Colonic mucosa (tissue), 4 donors: ENCODE data around the gene IL2RG. TPM values are rescaled to one million over a fixed set of nuclear protein-coding genes. Genes with fewer than 3 reads are reported as not detected.

Experiments used
- DNase-seq: peaks from one replicate; pipeline ENCODE4 v3.0.0-alpha.2; 2020
- H3K27ac ChIP-seq: fragments of 200-600 bp; one replicate; pipeline ENCODE4 v1.8.0; 2021
- H3K27me3 ChIP-seq: fragments of 200-600 bp; one replicate; pipeline ENCODE4 v1.8.0; 2021
- H3K36me3 ChIP-seq: fragments of 200-600 bp; one replicate; pipeline ENCODE4 v1.8.0; 2021
- H3K4me1 ChIP-seq: fragments of 200-600 bp; one replicate; pipeline ENCODE4 v1.8.0; 2021; ENCODE audit warnings: mild to moderate bottlenecking
- H3K4me3 ChIP-seq: fragments of 200-600 bp; one replicate; pipeline ENCODE4 v1.8.0; 2021
- H3K9ac ChIP-seq, 2 donors: one replicate each; pipeline ENCODE4 v1.7.0; 2013; ENCODE audit warnings: control low read depth in 2 of 2, low read depth in 2 of 2, low read length in 2 of 2
- H3K9me3 ChIP-seq: fragments of 200-600 bp; one replicate; pipeline ENCODE4 v1.8.0; 2021
- CTCF ChIP-seq: fragments of 200-600 bp; IDR thresholded peaks from one replicate; pipeline ENCODE4 v1.8.0; 2022; ENCODE audit warnings: antibody characterized with exemption, mild to moderate bottlenecking
- intact Hi-C: fragments of 100-400 bp; cut with DNase I; formaldehyde crosslinking; loops from one replicate; pipeline ENCODE4 v1.14.1; 2022
- total RNA-seq, 2 donors: library from RNA; stranded (reverse); fragmentation: NEBNext Ultra II Directional in 1 of 2; extraction: Animal tissue kit (Norgen Biotek cat#: 25700) in 1 of 2; gene quantifications; one replicate each; pipeline ENCODE4 v1.2.1, GENCODE V29; 2021
- donor health status: healthy.
- donor health status: DM: no; HTN: no; CAD: no.
- donor health status: DM: no; HTN: no; CAD: no.

IL2RG gene
- total RNA-seq, 2 donors from 2014 or later = 46.0 to 61.0 TPM

DNA sequence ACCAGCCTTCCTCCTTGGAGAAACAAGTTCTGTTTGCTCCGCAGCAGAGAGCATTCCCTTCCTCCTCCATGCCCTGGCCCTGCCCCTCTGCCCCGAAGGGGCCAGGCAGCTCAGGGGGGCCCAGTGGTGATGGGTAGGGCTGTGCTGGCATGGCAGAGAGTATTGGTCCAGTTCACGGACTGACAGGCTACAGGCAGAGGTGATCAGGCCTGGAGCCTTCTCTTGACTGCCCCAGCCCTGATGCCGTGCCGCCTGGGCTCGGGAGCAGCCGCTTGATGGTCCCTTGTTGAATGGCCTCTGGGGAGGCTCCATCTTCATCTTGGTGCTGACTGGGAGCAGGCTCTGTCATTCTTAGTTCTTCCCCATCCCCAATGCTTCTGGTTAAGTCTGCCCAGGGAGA is 42.8 kb upstream of the IL2RG start:
- DNase-seq = no peak
- no peaks in the 10 kb centered on the region for H3K36me3 ChIP-seq
- intact Hi-C loops = no loop called here
- TF ChIP-seq CTCF = no peak
- no peak overlapping the region for H3K4me3 ChIP-seq
- H3K27me3 ChIP-seq = no peaks in the 10 kb centered on the region
- no peaks in the 10 kb centered on the region for H3K9me3 ChIP-seq
- no peak overlapping the region for H3K27ac ChIP-seq
- no peaks in the 10 kb centered on the region for H3K4me1 ChIP-seq
- no peak overlapping the region for H3K9ac ChIP-seq

DNA sequence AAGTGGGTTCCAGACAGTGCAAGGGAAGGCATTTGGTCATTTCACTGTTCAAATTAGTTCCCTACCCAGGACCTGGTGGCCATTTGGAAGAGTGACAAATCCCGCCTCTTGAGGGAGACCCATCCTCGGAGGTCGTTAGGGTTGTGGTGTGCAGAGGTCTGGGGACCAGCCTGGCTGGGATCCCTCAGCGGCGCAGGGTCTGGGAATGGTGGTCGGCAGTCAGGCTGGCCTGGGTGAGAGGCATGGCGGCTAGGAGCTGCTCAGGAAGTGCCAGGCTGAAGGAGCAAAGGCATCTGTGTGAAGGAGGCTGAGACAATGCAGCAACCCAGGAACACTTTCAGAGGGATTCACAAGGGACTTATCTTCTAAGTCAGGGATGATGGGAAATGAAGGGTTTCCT is 40.0 kb upstream of the IL2RG start:
- H3K4me1 ChIP-seq = no peaks in the 10 kb centered on the region
- no peaks in the 10 kb centered on the region for H3K36me3 ChIP-seq
- TF ChIP-seq CTCF = no peak
- no peaks in the 10 kb centered on the region for H3K9me3 ChIP-seq
- H3K4me3 ChIP-seq = no peak overlapping the region
- no peaks in the 10 kb centered on the region for H3K27me3 ChIP-seq
- no peak overlapping the region for H3K27ac ChIP-seq
- intact Hi-C loops = no loop called here
- DNase-seq = no peak
- H3K9ac ChIP-seq = no peak overlapping the region

DNA sequence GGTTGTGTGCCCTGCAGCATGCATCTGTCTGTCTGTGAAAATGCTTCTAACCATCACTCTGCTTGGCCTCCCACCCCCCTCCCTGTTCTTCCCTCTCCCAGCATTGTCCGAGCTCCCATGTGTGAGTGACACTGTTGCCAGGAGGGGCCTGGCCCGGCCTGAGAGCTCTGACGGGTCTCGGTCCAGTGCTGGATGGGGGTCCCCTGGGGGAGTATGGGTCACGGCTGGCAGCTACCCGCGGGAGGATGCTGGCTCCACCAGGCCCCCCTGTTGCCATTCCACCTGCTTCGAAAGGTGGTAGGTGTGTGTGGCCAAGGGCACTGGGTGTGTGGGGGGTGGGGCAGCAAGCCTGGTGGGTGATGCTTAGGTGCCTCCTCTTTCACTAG is 36.9 kb upstream of the IL2RG start:
- Histone ChIP-seq H3K4me3 (no peak overlapping the region), H3K27me3 (no peaks in the 10 kb centered on the region), H3K9me3 (no peaks in the 10 kb centered on the region), H3K36me3 (no peaks in the 10 kb centered on the region), H3K27ac (no peak overlapping the region), H3K9ac (no peak overlapping the region), H3K4me1 (no peaks in the 10 kb centered on the region)
- TF ChIP-seq CTCF = no peak
- no peak for DNase-seq
- intact Hi-C loops = no loop called here

DNA sequence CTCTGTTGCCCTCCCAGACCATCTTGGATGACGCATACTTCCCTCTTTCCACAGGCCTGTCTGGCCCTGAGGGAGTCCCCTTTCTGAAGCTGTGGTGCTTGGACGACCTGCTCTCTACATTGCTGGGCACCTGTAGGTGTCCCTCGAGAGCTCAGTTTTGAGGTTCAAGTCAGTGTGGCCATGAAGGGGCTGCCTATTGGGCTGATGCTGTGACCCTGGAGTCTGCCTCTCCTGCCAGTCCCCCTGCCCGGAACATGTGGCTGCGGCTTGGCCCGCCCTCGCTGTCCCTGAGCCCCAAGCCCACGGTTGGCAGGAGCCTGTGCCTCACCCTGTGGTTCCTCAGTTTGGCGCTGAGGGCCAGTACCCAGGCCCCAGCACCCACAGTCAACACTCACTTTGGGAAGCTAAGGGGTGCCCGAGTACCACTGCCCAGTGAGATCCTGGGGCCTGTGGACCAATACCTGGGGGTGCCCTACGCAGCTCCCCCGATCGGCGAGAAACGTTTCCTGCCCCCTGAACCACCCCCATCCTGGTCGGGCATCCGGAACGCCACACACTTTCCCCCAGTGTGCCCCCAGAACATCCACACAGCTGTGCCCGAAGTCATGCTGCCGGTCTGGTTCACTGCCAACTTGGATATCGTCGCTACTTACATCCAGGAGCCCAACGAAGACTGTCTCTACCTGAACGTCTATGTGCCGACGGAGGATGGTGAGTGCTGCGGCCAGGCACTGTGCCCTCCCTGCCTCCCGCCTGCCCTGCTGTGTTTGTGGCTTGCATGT is 36.3 kb upstream of the IL2RG start:
- H3K4me3 ChIP-seq = no peak overlapping the region
- no peak for DNase-seq
- intact Hi-C loops = no loop called here

GRCh38 chrX:71144651-71145050 is 33.3 kb upstream of the IL2RG start, which contains the start of gene NLGN3:
NLGN3 (plus strand) TSS chrX:71144841; CDS start chrX:71147750, 2,909 bp downstream.
- Histone ChIP-seq H3K27ac (no peak within 1 kb of the TSS), H3K27me3 (no peaks in the 10 kb centered on the region), H3K36me3 (no peaks in the 10 kb centered on the region), H3K9me3 (no peaks in the 10 kb centered on the region), H3K9ac (no peak within 1 kb of the TSS), H3K4me1 (no peaks in the 10 kb centered on the region), H3K4me3 (no peak within 1 kb of the TSS)
- TF ChIP-seq CTCF = no peak
- DNase-seq = no peak
- intact Hi-C loops = no loop called here

More for the DNA sequence above, 36.3 kb upstream of the IL2RG start:
- H3K4me1 ChIP-seq = no peaks in the 10 kb centered on the region
- no peaks in the 10 kb centered on the region for H3K9me3 ChIP-seq
- no peak for TF ChIP-seq CTCF
- no peak overlapping the region for H3K9ac ChIP-seq
- no peaks in the 10 kb centered on the region for H3K36me3 ChIP-seq
- no peak overlapping the region for H3K27ac ChIP-seq
- H3K27me3 ChIP-seq = no peaks in the 10 kb centered on the region
